GM23338 (cell line): ENCODE measurements around the gene EML1. TPM values are rescaled to one million over a fixed set of nuclear protein-coding genes. Genes with fewer than 3 reads are reported as not detected.

Experiments used
- ATAC-seq: fragments of 200-7000 bp; cut with Tn5 transposase; 3 replicates; pipeline ENCODE4 v1.9.1; 2020
- DNase-seq: peaks from one replicate; pipeline ENCODE4 v3.0.0-alpha.2; 2015; ENCODE audit warnings: low spot score
- H2AFZ ChIP-seq: fragments of 200-600 bp; sonication (generic); 2 replicates; pipeline ENCODE4 v1.8.0; 2016; ENCODE audit warnings: antibody characterized with exemption, mild to moderate bottlenecking, moderate library complexity
- H3F3A ChIP-seq: fragments of 200-600 bp; sonication (generic); replicated peaks from 2 replicates; pipeline ENCODE4 v1.8.0; 2017; ENCODE audit warnings: antibody characterized with exemption, mixed run types, low read depth
- H3K27ac ChIP-seq: fragments of 200-600 bp; sonication (generic); 2 replicates; pipeline ENCODE4 v1.6.1; 2016; ENCODE audit warnings: low read depth
- H3K27me3 ChIP-seq: fragments of 200-600 bp; sonication (generic); 2 replicates; pipeline ENCODE4 v1.8.0; 2016; ENCODE audit warnings: mild to moderate bottlenecking, mixed run types, moderate library complexity; ENCODE audit not compliant: insufficient read depth
- H3K36me3 ChIP-seq: fragments of 200-600 bp; sonication (generic); 2 replicates; pipeline ENCODE4 v1.8.0; 2016; ENCODE audit warnings: mild to moderate bottlenecking; ENCODE audit not compliant: insufficient read depth
- H3K4me1 ChIP-seq: fragments of 200-600 bp; sonication (generic); 2 replicates; pipeline ENCODE4 v1.8.0; 2016; ENCODE audit warnings: mild to moderate bottlenecking, moderate library complexity; ENCODE audit not compliant: insufficient read depth
- H3K4me2 ChIP-seq: fragments of 200-600 bp; sonication (generic); 2 replicates; pipeline ENCODE4 v1.7.1; 2017; ENCODE audit warnings: mixed run types
- H3K4me3 ChIP-seq: fragments of 200-600 bp; sonication (generic); 2 replicates; pipeline ENCODE4 v1.6.1; 2016; ENCODE audit warnings: mixed run types
- H3K79me2 ChIP-seq: fragments of 200-600 bp; sonication (generic); replicated peaks from 2 replicates; pipeline ENCODE4 v1.8.0; 2017; ENCODE audit warnings: mild to moderate bottlenecking; ENCODE audit not compliant: insufficient read depth
- H3K9me2 ChIP-seq: fragments of 200-600 bp; sonication (generic); 2 replicates; pipeline ENCODE4 v1.8.0; 2017; ENCODE audit not compliant: insufficient read depth
- H4K20me1 ChIP-seq: fragments of 200-600 bp; sonication (generic); replicated peaks from 2 replicates; pipeline ENCODE4 v1.8.0; 2017; ENCODE audit warnings: mild to moderate bottlenecking; ENCODE audit not compliant: insufficient read depth
- H3K27ac Mint-ChIP-seq: 2 replicates; pipeline ENCODE4 v1.8.0; 2020; ENCODE audit warnings: inconsistent platforms, mild to moderate bottlenecking, moderate library complexity, mixed read lengths
- H3K27me3 Mint-ChIP-seq: 3 replicates; pipeline ENCODE4 v1.8.0; 2022; ENCODE audit warnings: low read depth, mild to moderate bottlenecking, moderate library complexity, mixed read lengths, inconsistent platforms; ENCODE audit not compliant: insufficient read depth, poor library complexity
- H3K36me3 Mint-ChIP-seq: 3 replicates; pipeline ENCODE4 v1.8.0; 2021; ENCODE audit warnings: low read depth, mild to moderate bottlenecking, inconsistent platforms, moderate library complexity, mixed read lengths
- H3K4me1 Mint-ChIP-seq: 3 replicates; pipeline ENCODE4 v1.8.0; 2020; ENCODE audit warnings: mild to moderate bottlenecking, inconsistent platforms, mixed read lengths
- H3K4me3 Mint-ChIP-seq: 3 replicates; pipeline ENCODE4 v1.8.0; 2021; ENCODE audit warnings: moderate library complexity, mild to moderate bottlenecking, inconsistent platforms, mixed read lengths
- H3K9me3 Mint-ChIP-seq: 3 replicates; pipeline ENCODE4 v1.8.0; 2020; ENCODE audit warnings: moderate library complexity, mild to moderate bottlenecking, inconsistent platforms, mixed read lengths
- CREB1 ChIP-seq: fragments of 250-450 bp; sonication (Bioruptor Pico); IDR thresholded peaks from 2 replicates; pipeline ENCODE4 v1.5.0; 2020; ENCODE audit warnings: low read depth, mild to moderate bottlenecking, moderate library complexity
- EZH2 ChIP-seq: fragments of 200-600 bp; sonication (generic); IDR thresholded peaks from one replicate; pipeline ENCODE4 v1.8.0; 2017; ENCODE audit warnings: antibody characterized with exemption, mild to moderate bottlenecking, low read depth; ENCODE audit not compliant: unreplicated experiment
- EZH2phosphoT487 ChIP-seq: fragments of 200-600 bp; sonication (generic); IDR thresholded peaks from one replicate; pipeline ENCODE4 v1.8.1; 2018; ENCODE audit warnings: antibody characterized with exemption; ENCODE audit not compliant: unreplicated experiment
- JUNB ChIP-seq: IDR thresholded peaks from one replicate; pipeline ENCODE4 v1.6.1; 2016; ENCODE audit warnings: antibody characterized with exemption; ENCODE audit not compliant: unreplicated experiment
- NANOG ChIP-seq: IDR thresholded peaks from 2 replicates; pipeline ENCODE4 v1.6.1; 2016; ENCODE audit warnings: antibody characterized with exemption, borderline replicate concordance
- POLR2AphosphoS5 ChIP-seq: IDR thresholded peaks from 2 replicates; pipeline ENCODE4 v1.6.1; 2016; ENCODE audit warnings: antibody characterized with exemption, low read depth
- STAT1 ChIP-seq: IDR thresholded peaks from one replicate; pipeline ENCODE4 v1.6.1; 2016; ENCODE audit warnings: antibody characterized with exemption; ENCODE audit not compliant: unreplicated experiment
- ZNF114 ChIP-seq: fragments of 250-450 bp; sonication (Bioruptor Pico); IDR thresholded peaks from 2 replicates; pipeline ENCODE4 v1.5.0; 2020; ENCODE audit warnings: mild to moderate bottlenecking, moderate library complexity
- ZNF331 ChIP-seq: fragments of 250-450 bp; sonication (Bioruptor Pico); IDR thresholded peaks from 2 replicates; pipeline ENCODE4 v1.5.0; 2020; ENCODE audit warnings: low read depth, mild to moderate bottlenecking, moderate library complexity
- polyA plus RNA-seq: library from polyadenylated mRNA; unstranded; fragments of >200 nt; fragmentation: Nextera tagmentation; extraction: Ambion mirVana; gene quantifications from 2 replicates; pipeline ENCODE4 v1.2.1, GENCODE V29; 2016
- total RNA-seq: library from RNA; depleted of rRNA; stranded (reverse); fragments of >200 nt; shearing (Covaris generic); gene quantifications from 2 replicates; pipeline ENCODE4 v1.2.3, GENCODE V29; 2014
- TF ChIP-seq, protein P1 (sequence below), 2 experiments: fragments of 200-600 bp in 1 of 2; sonication (generic) in 1 of 2; conservative IDR thresholded peaks; 2 replicates each; pipeline versions ENCODE4 v1.5.1 to v1.6.1; 2016 to 2017; ENCODE audit warnings: antibody characterized with exemption in 2 of 2, low read depth in 2 of 2, mild to moderate bottlenecking in 2 of 2, moderate library complexity in 1 of 2
- TF ChIP-seq, protein P2 (sequence below): IDR thresholded peaks from one replicate; pipeline ENCODE4 v1.6.1; 2018; ENCODE audit warnings: antibody characterized with exemption; ENCODE audit not compliant: unreplicated experiment
- TF ChIP-seq, protein P3 (sequence below): IDR thresholded peaks from 2 replicates; pipeline ENCODE4 v1.6.1; 2016; ENCODE audit warnings: antibody characterized with exemption
- TF ChIP-seq, protein P4 (sequence below): fragments of 250-450 bp; sonication (Bioruptor Pico); IDR thresholded peaks from 2 replicates; pipeline ENCODE4 v1.5.0; 2020; ENCODE audit warnings: mild to moderate bottlenecking, moderate library complexity

The EML1 gene
- total and polyA plus RNA-seq, 2 experiments from 2014 or later = 7.0 to 18.1 TPM

DNA sequence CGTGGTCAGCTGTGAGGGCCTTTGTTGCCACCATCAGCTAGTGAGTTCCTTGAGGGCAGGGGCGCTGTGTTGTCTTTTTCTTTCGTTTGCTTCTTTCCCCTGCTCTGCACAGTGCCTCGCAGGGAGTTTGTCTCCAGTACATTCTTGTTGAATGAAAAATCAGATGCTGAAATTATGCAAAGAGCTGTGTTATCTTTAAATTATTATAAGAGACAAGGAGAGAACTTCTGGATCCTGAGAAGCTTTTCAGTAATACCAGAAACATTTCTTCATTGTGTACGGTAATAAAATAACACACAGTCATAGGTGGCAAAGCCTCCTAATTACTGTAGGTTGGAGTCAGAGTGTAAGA lies 14.9 kb downstream of the EML1 start:
- Mint-ChIP-seq H3K9me3 (no peaks in the 10 kb centered on the region), H3K36me3 (no peaks in the 10 kb centered on the region), H3K4me1 (peaks cover 2% of the 10 kb centered on the region; the same call in 2 of the 3 replicates), H3K4me3 (no peak overlapping the region; the same call in 2 of the 3 replicates), H3K27me3 (peaks cover 7% of the 10 kb centered on the region), H3K27ac (no peak overlapping the region)
- no peaks in the 10 kb centered on the region for H3K4me1 ChIP-seq
- no peak overlapping the region for H3K4me2 ChIP-seq
- no peak overlapping the region for H3K4me3 ChIP-seq
- no peaks in the 10 kb centered on the region for H3K36me3 ChIP-seq
- no peaks in the 10 kb centered on the region for H3K9me2 ChIP-seq
- no peaks in the 10 kb centered on the region for H3K27me3 ChIP-seq
- no peak for ATAC-seq
- DNase-seq = no peak
- no peak for TF ChIP-seq POLR2AphosphoS5
- no peak for TF ChIP-seq EZH2
- no peak for TF ChIP-seq ZNF114 (CRISPR knock-in tag)
- TF ChIP-seq, protein P1, sequence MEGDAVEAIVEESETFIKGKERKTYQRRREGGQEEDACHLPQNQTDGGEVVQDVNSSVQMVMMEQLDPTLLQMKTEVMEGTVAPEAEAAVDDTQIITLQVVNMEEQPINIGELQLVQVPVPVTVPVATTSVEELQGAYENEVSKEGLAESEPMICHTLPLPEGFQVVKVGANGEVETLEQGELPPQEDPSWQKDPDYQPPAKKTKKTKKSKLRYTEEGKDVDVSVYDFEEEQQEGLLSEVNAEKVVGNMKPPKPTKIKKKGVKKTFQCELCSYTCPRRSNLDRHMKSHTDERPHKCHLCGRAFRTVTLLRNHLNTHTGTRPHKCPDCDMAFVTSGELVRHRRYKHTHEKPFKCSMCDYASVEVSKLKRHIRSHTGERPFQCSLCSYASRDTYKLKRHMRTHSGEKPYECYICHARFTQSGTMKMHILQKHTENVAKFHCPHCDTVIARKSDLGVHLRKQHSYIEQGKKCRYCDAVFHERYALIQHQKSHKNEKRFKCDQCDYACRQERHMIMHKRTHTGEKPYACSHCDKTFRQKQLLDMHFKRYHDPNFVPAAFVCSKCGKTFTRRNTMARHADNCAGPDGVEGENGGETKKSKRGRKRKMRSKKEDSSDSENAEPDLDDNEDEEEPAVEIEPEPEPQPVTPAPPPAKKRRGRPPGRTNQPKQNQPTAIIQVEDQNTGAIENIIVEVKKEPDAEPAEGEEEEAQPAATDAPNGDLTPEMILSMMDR (conservative IDR thresholded peaks at IDR 0.05; ENCODE audit: low read depth in 2 of 2) = no peak
- no peak for TF ChIP-seq STAT1
- TF ChIP-seq EZH2phosphoT487 = no peak
- TF ChIP-seq, protein P2, sequence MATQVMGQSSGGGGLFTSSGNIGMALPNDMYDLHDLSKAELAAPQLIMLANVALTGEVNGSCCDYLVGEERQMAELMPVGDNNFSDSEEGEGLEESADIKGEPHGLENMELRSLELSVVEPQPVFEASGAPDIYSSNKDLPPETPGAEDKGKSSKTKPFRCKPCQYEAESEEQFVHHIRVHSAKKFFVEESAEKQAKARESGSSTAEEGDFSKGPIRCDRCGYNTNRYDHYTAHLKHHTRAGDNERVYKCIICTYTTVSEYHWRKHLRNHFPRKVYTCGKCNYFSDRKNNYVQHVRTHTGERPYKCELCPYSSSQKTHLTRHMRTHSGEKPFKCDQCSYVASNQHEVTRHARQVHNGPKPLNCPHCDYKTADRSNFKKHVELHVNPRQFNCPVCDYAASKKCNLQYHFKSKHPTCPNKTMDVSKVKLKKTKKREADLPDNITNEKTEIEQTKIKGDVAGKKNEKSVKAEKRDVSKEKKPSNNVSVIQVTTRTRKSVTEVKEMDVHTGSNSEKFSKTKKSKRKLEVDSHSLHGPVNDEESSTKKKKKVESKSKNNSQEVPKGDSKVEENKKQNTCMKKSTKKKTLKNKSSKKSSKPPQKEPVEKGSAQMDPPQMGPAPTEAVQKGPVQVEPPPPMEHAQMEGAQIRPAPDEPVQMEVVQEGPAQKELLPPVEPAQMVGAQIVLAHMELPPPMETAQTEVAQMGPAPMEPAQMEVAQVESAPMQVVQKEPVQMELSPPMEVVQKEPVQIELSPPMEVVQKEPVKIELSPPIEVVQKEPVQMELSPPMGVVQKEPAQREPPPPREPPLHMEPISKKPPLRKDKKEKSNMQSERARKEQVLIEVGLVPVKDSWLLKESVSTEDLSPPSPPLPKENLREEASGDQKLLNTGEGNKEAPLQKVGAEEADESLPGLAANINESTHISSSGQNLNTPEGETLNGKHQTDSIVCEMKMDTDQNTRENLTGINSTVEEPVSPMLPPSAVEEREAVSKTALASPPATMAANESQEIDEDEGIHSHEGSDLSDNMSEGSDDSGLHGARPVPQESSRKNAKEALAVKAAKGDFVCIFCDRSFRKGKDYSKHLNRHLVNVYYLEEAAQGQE = no peak
- TF ChIP-seq, protein P3, sequence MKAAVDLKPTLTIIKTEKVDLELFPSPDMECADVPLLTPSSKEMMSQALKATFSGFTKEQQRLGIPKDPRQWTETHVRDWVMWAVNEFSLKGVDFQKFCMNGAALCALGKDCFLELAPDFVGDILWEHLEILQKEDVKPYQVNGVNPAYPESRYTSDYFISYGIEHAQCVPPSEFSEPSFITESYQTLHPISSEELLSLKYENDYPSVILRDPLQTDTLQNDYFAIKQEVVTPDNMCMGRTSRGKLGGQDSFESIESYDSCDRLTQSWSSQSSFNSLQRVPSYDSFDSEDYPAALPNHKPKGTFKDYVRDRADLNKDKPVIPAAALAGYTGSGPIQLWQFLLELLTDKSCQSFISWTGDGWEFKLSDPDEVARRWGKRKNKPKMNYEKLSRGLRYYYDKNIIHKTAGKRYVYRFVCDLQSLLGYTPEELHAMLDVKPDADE = no peak
- TF ChIP-seq NANOG = no peak
- no peak for TF ChIP-seq CREB1 (CRISPR knock-in tag)
- TF ChIP-seq, protein P4, sequence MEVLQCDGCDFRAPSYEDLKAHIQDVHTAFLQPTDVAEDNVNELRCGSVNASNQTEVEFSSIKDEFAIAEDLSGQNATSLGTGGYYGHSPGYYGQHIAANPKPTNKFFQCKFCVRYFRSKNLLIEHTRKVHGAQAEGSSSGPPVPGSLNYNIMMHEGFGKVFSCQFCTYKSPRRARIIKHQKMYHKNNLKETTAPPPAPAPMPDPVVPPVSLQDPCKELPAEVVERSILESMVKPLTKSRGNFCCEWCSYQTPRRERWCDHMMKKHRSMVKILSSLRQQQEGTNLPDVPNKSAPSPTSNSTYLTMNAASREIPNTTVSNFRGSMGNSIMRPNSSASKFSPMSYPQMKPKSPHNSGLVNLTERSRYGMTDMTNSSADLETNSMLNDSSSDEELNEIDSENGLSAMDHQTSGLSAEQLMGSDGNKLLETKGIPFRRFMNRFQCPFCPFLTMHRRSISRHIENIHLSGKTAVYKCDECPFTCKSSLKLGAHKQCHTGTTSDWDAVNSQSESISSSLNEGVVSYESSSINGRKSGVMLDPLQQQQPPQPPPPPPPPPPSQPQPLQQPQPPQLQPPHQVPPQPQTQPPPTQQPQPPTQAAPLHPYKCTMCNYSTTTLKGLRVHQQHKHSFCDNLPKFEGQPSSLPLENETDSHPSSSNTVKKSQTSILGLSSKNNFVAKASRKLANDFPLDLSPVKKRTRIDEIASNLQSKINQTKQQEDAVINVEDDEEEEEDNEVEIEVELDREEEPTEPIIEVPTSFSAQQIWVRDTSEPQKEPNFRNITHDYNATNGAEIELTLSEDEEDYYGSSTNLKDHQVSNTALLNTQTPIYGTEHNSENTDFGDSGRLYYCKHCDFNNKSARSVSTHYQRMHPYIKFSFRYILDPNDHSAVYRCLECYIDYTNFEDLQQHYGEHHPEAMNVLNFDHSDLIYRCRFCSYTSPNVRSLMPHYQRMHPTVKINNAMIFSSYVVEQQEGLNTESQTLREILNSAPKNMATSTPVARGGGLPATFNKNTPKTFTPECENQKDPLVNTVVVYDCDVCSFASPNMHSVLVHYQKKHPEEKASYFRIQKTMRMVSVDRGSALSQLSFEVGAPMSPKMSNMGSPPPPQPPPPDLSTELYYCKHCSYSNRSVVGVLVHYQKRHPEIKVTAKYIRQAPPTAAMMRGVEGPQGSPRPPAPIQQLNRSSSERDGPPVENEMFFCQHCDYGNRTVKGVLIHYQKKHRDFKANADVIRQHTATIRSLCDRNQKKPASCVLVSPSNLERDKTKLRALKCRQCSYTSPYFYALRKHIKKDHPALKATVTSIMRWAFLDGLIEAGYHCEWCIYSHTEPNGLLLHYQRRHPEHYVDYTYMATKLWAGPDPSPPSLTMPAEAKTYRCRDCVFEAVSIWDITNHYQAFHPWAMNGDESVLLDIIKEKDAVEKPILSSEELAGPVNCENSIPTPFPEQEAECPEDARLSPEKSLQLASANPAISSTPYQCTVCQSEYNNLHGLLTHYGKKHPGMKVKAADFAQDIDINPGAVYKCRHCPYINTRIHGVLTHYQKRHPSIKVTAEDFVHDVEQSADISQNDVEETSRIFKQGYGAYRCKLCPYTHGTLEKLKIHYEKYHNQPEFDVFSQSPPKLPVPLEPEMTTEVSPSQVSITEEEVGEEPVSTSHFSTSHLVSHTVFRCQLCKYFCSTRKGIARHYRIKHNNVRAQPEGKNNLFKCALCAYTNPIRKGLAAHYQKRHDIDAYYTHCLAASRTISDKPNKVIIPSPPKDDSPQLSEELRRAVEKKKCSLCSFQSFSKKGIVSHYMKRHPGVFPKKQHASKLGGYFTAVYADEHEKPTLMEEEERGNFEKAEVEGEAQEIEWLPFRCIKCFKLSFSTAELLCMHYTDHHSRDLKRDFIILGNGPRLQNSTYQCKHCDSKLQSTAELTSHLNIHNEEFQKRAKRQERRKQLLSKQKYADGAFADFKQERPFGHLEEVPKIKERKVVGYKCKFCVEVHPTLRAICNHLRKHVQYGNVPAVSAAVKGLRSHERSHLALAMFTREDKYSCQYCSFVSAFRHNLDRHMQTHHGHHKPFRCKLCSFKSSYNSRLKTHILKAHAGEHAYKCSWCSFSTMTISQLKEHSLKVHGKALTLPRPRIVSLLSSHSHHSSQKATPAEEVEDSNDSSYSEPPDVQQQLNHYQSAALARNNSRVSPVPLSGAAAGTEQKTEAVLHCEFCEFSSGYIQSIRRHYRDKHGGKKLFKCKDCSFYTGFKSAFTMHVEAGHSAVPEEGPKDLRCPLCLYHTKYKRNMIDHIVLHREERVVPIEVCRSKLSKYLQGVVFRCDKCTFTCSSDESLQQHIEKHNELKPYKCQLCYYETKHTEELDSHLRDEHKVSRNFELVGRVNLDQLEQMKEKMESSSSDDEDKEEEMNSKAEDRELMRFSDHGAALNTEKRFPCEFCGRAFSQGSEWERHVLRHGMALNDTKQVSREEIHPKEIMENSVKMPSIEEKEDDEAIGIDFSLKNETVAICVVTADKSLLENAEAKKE (CRISPR knock-in tag) = no peak
- no peak for TF ChIP-seq ZNF331 (CRISPR knock-in tag)
- TF ChIP-seq JUNB = no peak
- H3F3A ChIP-seq = no peaks in the 10 kb centered on the region
- no peak overlapping the region for H2AFZ ChIP-seq
- H3K79me2 ChIP-seq = peaks cover 10% of the 10 kb centered on the region; the same call in 1 of the 2 replicates
- no peak overlapping the region for H3K27ac ChIP-seq
- no peaks in the 10 kb centered on the region for H4K20me1 ChIP-seq
